ENCODE measurements around the gene TTYH1.

GRCh38 chr19:54448040-54448773 lies 32.9 kb downstream of the TTYH1 start:
- TF ChIP-seq GABPA (IDR thresholded peaks at IDR 0.05; ENCODE audit: low read depth): no peak
- no peak for TF ChIP-seq REST (IDR thresholded peaks at IDR 0.05; ENCODE audit: low read depth, low read length)
- TF ChIP-seq CTCF (IDR thresholded peaks at IDR 0.05): no peak
- TF ChIP-seq JUND (IDR thresholded peaks at IDR 0.05): no peak
- peak; percentile 40; the same call in 1 of the 2 replicates for TF ChIP-seq MAX (IDR thresholded peaks at IDR 0.05; ENCODE audit: low read depth)
- TF ChIP-seq RCOR1 (IDR thresholded peaks at IDR 0.05; ENCODE audit: low read length): no peak
- peak; percentile 41; the same call in 1 of the 2 replicates for TF ChIP-seq ELF1 (IDR thresholded peaks at IDR 0.05)
- no peak for TF ChIP-seq EZH2phosphoT487 (IDR thresholded peaks at IDR 0.05; ENCODE audit: borderline replicate concordance, low read depth)
- no peak for TF ChIP-seq TAF1 (IDR thresholded peaks at IDR 0.05; ENCODE audit: borderline replicate concordance, low read depth, low read length)

Data from SK-N-SH (cell line).